ENCODE data around the gene C2CD2. TPM values are rescaled to one million over a fixed set of nuclear protein-coding genes. Genes with fewer than 3 reads are reported as not detected.

C2CD2 gene
- total and polyA plus RNA-seq, 8 donors, result 7.9 to 16.8 (median 11.3) TPM

- DNase-seq, result no peak
- Histone ChIP-seq H3K9me3 (no peaks in the 10 kb centered on the region), H3K27ac (no peak overlapping the region), H3K36me3 (no peaks in the 10 kb centered on the region), H3K27me3 (no peaks in the 10 kb centered on the region), H3K4me1 (peaks cover 4 to 7% (median 6%) of the 10 kb centered on the region in 3 donors), H3K4me3 (peak overlapping the region in 1 of 4 donors; percentile 56)
- intact Hi-C loops (cut with DNase I), result loop anchor here in 1 of 3 donors (10.0 kb wide), 1 partner anchor 55 kb away; no protein-coding TSS in a partner anchor
- ATAC-seq, result no peak
- FAIRE-seq, result no peak
- 87 to 91% methylated on average over 9 of the region's 9 CpGs for WGBS, 2 donors
- TF ChIP-seq CTCF (IDR thresholded peaks at IDR 0.05), result no peak
Observed at GRCh38 chr21:41880153-41880552, 73.7 kb downstream of the C2CD2 start.

- H3K4me1 ChIP-seq, result peaks cover 4 to 7% (median 6%) of the 10 kb centered on the region in 3 donors
- no peaks in the 10 kb centered on the region for H3K36me3 ChIP-seq
- intact Hi-C loops (cut with DNase I), result no loop called here
- 3% methylated on average over 65 to 89 of the region's 89 CpGs for WGBS, 2 donors
- H3K27ac ChIP-seq, result peak within 1 kb of the TSS; percentile 58 to 79 (median 74)
- no peaks in the 10 kb centered on the region for H3K9me3 ChIP-seq
- ATAC-seq (peak; percentile 58 to 73 (median 64)), DNase-seq (peak; percentile 81 to 94 (median 85)), FAIRE-seq (no peak)
- TF ChIP-seq CTCF (IDR thresholded peaks at IDR 0.05), result no peak
- H3K27me3 ChIP-seq, result no peaks in the 10 kb centered on the region
- peak within 1 kb of the TSS; percentile 63 to 78 (median 66) for H3K4me3 ChIP-seq
Observed at GRCh38 chr21:41879190-41879998, 74.4 kb downstream of the C2CD2 start, which contains the start of gene PRDM15. TSS of gene PRDM15 (minus strand) at chr21:41879344. CDS start at chr21:41860363, 18,981 bp downstream.

- FAIRE-seq, result no peak
- peak overlapping the region in 2 of 4 donors; percentile 58 to 59 for H3K27ac ChIP-seq
Observed at GRCh38 chr21:41878831-41879189, 75.0 kb downstream of the C2CD2 start.

GRCh38 chr21:41877901-41878830 is 75.7 kb downstream of the C2CD2 start:
- peak overlapping the region; percentile 63 to 78 (median 66) for H3K4me3 ChIP-seq
- 1 to 2% methylated on average over 45 to 48 of the region's 48 CpGs for WGBS, 2 donors
- intact Hi-C loops (cut with DNase I), result no loop called here
- H3K4me1 ChIP-seq, result peaks cover 4 to 7% (median 6%) of the 10 kb centered on the region in 3 donors
- H3K36me3 ChIP-seq, result no peaks in the 10 kb centered on the region
- FAIRE-seq, result no peak
- no peaks in the 10 kb centered on the region for H3K9me3 ChIP-seq
- peak; percentile 63 to 72 (median 70) for ATAC-seq
- DNase-seq, result peak in 5 of 6 donors; percentile 42 to 78 (median 66)
- no peaks in the 10 kb centered on the region for H3K27me3 ChIP-seq
- H3K27ac ChIP-seq, result peak overlapping the region; percentile 58 to 67 (median 58)
- TF ChIP-seq CTCF (IDR thresholded peaks at IDR 0.05), result no peak

More at GRCh38 chr21:41878831-41879189, 75.0 kb downstream of the C2CD2 start:
- Histone ChIP-seq H3K27me3 (no peaks in the 10 kb centered on the region), H3K36me3 (no peaks in the 10 kb centered on the region), H3K9me3 (no peaks in the 10 kb centered on the region), H3K4me1 (peaks cover 4 to 7% (median 6%) of the 10 kb centered on the region in 3 donors), H3K4me3 (peak overlapping the region; percentile 63 to 78 (median 66))
- no peak for TF ChIP-seq CTCF (IDR thresholded peaks at IDR 0.05)
- 1% methylated on average over 22 to 65 of the region's 65 CpGs for WGBS, 2 donors
- ATAC-seq (peak; percentile 66 to 77 (median 68)), DNase-seq (peak; percentile 81 to 94 (median 84))
- intact Hi-C loops (cut with DNase I), result no loop called here
